ENCODE results near the gene PYDC2.

The PYDC2 gene

DNA sequence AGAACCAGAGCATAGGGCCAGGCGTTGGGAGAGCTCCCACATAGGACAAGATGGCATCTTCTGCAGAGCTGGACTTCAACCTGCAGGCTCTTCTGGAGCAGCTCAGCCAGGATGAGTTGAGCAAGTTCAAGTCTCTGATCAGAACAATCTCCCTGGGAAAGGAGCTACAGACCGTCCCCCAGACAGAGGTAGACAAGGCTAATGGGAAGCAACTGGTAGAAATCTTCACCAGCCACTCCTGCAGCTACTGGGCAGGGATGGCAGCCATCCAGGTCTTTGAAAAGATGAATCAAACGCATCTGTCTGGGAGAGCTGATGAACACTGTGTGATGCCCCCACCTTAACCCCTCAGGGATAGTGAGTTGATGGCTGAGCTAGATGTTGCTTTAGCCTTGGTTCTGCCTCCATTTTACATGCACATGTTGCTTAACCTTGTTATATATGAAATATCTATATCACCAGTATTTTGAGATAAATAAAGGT lies at the start of gene PYDC2:
Gene PYDC2, plus strand, starts transcription at position 51 of the 483 bp plus-strand sequence. Its CDS starts 0 bp downstream, at position 51.
- DNase-seq (ENCODE audit: low read depth), result no peak

DNA sequence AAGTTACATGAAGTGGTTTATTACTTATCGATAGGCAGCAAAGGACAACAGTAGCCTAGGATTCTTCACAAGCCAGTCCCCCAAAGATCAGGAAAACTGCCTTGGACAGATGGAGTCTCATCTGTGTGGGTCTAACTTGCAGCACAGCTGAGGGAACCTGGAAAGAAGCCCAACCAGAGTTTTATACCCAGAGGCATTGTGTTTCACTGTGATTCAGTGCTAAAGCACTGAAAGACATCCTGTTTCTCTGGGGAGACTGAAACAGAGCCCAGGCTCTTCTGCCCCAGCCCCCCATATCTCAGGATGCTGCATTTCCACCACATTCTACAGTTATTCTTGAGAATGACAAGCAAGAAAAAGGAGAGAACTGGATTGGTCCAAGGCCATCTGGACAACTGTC lies 48.2 kb upstream of the PYDC2 start:
- DNase-seq (ENCODE audit: low read depth), result no peak

DNA sequence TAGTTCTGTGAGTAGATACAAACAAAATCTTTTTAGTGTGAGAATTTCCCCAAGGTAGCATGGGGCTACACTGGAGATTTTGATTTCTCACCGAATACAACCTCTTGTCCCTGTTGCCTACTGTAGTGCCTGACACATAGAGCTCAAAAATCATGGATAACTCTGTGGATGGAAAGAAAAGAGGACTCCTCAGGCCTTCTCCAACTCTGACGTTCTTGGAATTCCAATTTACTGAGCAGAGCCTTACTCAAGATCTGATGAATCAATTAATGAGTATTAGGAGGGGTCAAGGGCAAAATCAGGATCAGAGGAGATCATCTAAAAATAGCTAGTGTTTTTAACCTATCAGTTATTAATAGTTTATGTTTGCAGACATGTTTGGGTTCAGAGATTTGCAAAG lies 46.7 kb upstream of the PYDC2 start:
- no peak for DNase-seq (ENCODE audit: low read depth)

DNA sequence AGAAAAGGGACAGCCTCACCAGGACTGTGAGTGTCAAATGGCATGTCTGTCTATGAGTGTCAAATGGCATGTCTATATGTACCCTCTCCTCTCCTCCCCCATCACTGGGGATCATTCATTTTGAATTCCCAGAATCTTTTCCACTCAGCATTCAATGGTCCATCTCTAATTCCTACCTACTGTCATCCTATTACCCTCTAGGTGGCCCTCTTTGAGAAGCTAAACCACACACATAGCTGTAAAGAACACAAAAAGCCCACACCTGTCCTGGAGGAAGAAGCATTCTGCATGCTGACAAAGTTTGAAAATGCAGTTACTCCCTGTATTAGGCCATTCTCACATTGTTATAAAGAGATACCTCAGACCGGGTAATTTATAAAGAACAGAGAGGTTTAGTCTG lies 46.2 kb upstream of the PYDC2 start:
- DNase-seq (ENCODE audit: low read depth), result no peak

DNA sequence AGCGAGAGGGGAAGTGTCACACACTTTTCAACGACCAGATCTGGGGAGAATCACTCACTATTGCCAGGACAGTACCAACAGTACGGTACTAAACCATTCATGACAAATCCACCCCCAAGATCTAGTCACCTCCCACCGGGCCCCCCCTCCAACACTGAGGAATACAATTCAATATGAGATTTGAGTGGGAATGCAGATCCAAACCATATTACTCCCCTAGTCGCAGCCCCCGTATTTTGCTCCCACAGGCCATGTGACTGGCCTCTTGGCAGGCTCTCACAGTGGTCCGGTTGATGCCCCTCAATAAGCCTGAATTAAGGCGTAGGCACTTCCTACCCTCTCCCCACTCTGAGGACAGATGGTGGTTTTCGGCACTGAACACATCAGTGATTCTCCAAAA lies 45.4 kb upstream of the PYDC2 start:
- DNase-seq (ENCODE audit: low read depth), result no peak

DNA sequence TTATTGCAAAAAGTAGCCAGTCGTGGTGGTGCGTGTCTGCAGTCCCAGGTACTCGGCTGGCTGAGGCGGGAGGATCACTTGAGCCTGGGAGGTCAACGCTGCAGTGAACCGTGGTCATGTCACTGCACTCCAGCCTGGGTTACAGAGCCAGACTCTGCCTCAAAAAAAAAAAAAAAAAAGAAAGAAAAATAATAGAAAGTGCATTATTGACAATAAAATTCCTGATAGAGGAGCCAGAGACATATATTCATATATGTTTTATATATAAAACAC lies 43.6 kb upstream of the PYDC2 start:
- no peak for DNase-seq (ENCODE audit: low read depth)

DNA sequence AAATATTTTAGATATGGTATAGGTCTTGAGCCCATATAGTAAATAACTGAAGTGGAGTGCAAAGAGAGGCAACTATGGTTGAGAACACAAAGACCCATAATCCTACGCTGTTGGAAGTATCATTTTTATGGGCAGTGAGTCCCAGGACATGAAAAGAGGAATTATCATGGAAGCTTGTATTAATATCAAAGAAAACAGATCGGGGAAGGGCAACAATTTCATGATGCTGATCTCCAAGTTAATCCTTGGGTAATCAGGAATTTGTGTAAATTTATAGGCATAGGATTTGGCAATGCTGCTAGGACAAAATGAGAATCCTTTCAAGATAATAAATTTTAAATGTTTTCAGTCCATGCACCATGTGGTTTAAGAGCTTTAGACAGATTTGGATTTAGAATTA lies 40.2 kb upstream of the PYDC2 start:
- DNase-seq (ENCODE audit: low read depth), result no peak

DNA sequence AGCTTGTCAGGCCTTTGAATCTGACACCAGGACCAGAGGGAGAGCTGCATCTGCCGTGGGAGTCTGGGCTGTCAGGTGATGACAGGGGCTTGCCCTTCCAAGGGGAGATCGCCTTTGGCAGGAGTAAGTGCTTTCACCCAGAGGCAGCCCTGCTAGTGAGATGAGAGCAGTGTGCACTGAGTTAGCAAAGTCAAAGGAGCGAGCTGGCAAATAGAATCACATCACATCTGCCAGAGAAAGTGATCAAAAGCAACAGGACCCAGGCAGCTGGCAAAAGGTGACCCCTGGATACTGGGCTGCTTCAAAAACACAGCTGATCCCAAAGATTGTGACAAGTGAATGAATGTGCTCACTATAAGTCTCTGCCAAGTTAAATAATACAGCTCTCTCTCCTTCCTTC lies 36.1 kb upstream of the PYDC2 start:
- DNase-seq (ENCODE audit: low read depth), result no peak

DNA sequence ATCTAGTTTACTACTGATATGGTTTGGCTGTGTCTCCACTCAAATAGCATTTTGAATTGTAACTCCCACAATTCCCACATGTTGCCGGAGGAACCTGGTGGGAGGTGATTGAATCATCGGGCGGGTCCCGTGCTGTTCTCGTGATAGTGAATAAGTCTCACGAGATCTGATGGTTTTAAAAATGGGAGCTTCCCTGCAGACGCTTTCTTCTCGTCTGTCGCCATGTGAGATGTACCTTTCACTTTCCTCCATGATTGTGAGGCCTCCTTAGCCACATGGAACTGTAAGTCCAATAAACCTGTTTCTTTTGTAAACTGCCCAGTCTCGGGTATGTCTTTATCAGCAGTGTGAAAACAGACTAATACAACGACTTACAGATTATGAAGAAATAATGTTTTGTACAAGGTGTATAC lies 35.6 kb upstream of the PYDC2 start:
- DNase-seq (ENCODE audit: low read depth), result no peak

DNA sequence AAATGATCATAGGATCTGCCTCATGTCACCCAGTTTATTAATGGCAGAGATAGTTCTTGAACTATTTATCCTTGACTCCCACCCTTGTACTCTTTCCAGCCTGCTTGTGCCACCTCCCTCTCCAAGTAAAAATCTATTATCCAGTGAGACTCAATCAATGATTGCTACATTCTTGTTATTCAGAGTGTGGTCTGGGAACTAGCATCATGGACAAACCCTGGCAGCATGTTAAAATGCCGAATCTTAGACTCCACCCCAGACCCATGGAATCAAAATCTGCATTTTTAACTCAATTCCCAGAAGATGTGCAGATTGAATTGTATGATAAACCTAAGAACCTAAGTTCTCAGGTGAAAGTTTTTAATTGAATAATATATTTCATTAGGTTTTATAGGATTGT lies 34.7 kb upstream of the PYDC2 start:
- DNase-seq (ENCODE audit: low read depth), result no peak

DNA sequence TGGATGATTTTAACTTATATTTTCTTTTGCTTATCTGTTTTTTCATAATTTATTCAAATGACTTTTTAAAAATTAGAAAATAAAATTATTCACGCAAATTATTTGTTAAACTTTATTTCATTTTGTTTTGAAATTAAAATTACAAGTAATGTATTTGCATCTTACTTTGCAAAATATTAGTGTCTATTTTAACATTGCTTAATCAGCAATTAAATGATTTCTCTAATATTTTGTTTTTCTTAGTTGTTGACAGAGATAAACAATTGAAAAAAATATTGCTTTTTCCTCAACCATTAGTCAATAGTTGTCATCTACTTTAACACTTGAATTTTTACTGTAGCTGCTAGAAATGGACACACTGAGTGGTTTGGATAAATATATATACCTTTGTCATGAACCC lies 32.8 kb upstream of the PYDC2 start:
- DNase-seq (ENCODE audit: low read depth), result no peak

DNA sequence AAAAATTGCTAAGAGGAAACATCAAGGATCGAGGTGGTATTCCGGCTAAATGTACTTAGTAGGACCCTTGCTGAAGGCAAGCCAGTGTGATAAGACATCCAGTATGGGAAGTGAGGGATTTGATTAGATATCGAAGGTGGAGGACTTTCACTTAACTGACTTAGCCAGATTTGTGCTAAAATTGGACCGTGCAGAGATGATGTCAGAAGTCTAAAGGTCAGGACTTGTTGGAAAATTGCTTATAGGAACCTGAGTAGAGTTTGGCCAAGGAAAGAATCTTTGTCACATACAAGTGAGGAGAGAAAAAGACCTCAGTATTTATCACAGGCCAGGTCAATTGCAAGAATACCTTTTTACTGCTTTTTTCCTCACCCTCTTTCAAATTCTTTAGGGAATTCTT lies 30.9 kb upstream of the PYDC2 start:
- DNase-seq (ENCODE audit: low read depth), result no peak

DNA sequence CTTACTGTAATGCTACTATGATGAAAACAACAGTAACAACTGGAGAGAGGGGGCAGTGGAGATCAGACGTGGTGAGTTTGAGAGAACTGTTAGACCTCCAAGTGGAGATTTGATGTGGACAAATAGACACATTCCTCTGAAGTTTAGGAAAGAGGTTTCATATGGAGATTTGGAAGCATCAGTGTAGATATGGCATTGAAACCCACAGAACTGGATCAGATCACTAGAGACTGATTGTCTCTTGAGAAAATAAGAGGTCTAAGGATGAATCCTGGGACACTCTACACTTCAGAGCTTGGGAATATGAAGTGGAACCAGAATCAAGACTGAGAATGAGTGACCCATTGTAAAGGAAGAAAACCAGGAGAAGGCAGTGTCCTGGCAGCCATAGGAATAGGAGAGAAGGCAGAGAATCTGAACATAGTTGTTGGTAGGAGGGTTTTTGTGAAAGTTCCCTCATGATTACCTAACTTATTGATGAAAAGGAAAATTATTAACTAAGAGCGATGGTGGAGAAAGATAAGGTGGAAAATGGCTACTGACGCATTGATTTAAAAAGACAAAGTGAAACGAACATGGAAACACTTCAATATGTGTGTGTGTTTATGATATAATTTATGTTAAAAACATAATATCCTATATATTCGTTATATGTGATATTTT lies 29.7 kb upstream of the PYDC2 start:
- no peak for DNase-seq (ENCODE audit: low read depth)

DNA sequence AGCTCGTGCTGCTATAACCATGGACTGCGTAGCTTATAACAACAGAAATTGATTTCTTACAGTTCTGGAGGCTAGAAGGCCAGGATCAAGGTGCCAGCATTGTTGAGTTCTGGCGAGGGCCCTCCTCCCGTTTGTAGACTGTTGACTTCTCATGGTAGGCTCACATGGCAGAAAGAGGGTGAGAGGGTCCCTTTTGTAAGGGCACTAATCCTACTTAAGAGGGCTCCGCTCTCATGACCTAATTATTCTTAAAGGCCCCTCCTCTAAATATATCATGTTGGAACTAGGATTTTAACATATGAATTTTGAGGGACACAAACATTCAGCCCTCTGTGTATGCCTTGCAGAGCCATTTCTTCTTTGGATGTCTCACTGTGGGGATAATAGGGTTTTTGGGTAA lies 28.8 kb upstream of the PYDC2 start:
- DNase-seq (ENCODE audit: low read depth), result no peak

DNA sequence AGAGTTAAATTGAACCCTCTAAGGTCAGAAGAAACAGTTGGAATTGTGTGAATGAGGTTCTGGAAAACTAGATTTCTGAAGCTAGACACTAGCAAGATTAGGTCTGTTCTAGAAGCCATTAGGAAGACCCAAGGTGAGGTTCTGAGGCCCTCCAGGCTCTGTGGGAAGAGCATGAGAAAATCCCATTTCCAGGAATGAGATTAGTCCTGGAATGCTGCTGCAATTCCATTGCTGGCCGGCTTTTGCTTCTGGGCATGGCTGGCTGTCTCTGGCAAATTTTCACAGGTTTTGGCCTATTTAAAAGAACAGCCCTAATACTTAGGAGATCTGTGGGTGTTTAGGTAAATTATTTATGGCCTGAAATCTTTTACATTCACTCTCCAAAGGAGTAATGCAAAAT lies 26.9 kb upstream of the PYDC2 start:
- DNase-seq (ENCODE audit: low read depth), result no peak

DNA sequence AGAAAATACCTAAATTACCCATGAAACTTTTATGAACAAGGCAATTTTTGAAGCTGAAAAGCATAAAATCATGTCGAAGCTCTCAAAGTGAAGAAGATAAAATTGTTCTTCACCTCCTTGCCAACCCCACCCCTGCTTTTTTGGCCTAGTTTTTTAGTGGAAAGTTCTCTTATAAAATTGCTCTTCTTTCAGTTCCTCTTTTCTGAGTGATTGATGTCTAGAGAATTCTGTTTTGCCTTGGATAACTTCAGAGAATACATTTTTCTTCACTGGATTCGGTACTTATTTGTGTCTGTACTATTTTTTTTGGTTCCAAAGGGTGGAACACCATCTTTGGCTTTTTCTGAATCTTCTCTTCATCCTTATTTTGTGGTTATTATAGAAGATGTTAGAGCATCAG lies 25.0 kb upstream of the PYDC2 start:
- no peak for DNase-seq (ENCODE audit: low read depth)

DNA sequence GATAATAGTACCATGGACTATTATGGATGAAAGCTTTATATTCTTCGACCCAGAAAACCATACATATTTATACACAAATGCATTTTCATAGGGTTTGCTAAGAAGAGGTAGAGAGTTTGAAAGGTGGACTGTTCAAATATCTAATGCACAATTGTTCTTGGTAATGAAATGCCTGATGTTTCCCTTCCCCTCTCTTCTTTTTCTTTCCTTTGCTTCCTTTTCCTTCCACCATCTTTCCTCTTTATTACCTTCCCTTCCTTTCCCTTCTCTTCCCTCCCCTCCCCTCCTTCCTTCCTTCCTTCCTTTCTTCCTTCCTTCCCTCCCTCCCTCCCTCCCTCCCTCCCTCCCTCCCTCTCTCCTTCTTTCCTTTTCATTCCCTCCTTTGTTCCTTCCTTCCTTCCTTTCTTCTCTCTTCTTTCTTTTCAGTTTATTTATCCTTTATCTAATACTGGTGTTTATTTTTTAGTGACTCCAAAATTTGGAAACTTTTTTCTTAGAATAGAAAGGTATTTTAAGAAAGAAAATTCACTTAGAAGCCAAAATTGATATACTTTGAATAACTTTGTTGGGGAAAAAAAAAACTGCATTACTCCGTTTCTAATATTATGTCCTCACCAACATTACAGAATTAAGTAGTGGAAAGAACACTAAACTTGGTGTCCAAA lies 22.7 kb upstream of the PYDC2 start:
- no peak for DNase-seq (ENCODE audit: low read depth)

DNA sequence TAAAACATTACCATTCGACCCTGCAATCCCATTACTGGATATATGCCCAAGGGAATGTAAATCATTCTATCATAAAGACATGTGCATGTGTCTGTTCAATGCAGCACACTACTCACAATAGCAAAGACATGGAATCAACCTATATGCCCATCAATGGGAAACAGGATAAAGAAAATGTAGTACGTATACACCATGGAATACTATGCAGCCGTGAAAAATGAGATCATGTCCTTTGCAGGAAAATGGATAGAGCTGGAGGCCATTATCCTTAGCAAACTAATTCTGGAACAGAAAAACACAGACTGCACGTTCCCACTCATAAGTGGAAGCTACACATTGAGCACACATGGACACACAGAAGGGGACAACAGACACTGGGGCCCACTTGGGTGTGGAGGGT lies 20.4 kb upstream of the PYDC2 start:
- DNase-seq (ENCODE audit: low read depth), result no peak

DNA sequence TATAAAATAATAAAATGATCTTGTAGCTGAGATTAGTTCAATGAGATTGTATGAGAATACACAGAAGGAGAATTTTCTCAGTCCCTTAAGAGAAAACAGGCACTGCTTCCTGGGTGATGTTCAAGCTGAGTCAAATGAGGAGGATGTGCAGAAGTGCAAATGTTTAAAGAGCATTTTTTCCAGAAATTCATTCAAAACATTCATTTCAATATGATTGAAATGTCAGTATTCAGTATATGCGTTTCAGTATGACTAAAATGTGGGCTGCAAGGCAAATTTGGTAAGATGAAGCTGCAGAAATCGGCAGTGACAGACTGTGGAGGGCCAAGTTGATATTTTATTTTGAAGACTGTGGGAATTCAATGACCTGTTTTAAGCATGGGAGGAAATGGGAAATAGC lies 19.3 kb upstream of the PYDC2 start:
- no peak for DNase-seq (ENCODE audit: low read depth)

DNA sequence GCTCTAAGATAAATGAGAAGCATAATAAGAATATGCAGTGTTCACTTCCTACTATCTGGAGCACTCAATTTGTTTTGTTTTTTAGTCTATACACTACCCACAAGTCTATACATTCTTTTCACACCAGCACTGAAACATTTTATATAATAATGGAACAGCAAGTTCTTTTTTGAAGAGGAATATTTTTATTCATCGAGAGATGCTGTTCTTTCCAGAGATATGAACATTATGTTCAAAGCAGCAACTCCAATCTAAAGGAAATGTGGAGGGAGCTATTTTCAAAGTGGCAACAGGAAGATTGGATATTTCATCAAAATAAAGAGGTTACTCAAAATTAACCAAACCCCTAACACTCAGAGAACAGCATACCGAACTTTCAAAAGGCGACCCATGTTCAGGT lies 16.4 kb upstream of the PYDC2 start:
- no peak for DNase-seq (ENCODE audit: low read depth)

DNA sequence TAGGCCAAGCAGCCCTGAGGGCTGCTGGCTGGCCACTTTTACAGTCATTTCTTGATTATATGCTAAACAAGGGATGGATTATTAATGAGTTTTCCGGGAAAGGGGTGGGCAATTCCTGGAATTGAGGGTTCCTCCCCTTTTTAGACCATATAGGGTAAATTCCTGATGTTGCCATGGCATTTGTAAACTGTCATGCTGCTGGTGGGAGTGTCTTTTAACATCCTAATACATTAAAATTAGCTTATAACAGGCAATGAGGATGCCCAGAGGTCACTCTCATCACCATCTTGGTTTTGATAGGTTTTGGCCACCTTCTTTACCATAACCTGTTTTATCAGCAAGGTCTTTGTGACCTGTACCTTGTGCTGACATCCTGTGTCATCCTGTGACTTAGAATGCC lies 11.7 kb upstream of the PYDC2 start:
- DNase-seq (ENCODE audit: low read depth), result no peak

DNA sequence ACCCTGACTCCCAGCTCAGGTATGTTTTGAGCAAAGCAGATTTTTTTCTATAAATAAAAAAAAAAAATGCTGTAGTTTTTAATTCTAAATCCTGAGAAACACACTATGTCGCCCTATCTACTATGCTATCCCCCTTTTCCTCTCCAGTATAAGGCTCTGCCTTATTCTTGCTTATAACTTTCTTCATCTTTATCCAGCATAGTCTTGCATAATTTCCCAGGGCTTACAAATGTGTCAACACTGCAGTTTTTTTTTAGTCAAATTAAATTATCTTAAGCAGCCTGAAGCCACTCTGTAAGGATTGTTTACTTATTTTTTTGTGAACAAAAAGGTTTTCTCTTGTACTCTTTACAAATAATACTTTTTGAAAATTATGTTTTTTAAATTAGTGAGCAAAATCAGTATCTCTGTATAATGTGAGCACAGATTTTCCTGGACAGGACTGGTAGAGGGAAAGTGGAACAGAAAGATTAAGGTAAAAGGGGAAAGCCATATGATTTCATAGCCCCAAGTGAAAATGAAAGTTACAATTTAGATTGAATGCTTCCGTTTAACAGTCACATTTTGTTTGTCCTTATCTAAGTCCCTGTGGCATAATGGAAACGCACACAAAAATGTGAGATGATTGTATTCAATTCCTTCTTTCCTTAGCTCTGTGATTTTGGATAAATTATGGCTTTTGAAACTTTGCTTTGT lies 5.6 kb upstream of the PYDC2 start:
- DNase-seq (ENCODE audit: low read depth), result no peak

DNA sequence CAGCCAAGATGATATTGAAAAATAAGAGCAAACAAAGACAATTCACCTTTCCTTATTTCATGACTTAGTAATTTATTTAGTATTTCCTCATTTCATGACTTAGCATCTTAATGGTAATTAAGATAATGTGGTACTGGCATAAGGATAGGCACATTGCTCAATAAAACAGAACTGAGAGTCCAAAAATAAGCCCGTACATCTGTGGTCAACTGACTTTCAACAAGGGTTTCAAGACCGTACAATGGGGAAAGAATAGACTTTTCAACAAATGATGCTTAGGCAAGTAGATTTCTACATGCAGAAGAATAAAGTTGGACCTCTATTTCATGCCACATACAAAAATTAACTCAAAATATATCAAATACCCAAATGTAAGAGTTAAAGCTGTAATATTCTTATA lies 603 bp upstream of the PYDC2 start:
- DNase-seq (ENCODE audit: low read depth), result no peak

DNA sequence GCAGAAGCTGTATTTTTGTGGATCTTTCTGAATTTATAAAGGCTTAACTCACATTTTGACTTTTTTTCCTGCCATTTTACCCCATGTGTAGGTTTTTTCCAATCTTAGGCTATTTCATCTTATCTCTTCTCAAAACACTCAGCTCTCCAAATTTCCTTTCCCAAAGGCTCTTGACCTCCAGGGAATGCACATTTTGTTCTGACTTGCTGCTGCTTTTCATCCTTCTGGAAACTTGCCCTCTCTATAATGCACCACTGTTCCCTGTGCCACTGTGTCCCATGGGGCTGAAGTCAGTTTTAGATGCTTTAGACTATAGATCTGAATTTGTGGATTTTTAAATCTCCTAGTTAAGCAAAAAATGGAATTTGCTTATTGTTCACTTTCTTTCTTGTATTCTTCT lies 9.1 kb downstream of the PYDC2 start:
- no peak for DNase-seq (ENCODE audit: low read depth)
